NCI-H146 (cell line): ENCODE data around the gene VPS9D1.
A peak's percentile ranks its signal among the peaks of the same experiment; 100 is the strongest.

Experiments
- DNase-seq: peaks from one replicate; lab custom pipeline; 2025; lab: John Stamatoyannopoulos, UW

VPS9D1 gene, protein sequence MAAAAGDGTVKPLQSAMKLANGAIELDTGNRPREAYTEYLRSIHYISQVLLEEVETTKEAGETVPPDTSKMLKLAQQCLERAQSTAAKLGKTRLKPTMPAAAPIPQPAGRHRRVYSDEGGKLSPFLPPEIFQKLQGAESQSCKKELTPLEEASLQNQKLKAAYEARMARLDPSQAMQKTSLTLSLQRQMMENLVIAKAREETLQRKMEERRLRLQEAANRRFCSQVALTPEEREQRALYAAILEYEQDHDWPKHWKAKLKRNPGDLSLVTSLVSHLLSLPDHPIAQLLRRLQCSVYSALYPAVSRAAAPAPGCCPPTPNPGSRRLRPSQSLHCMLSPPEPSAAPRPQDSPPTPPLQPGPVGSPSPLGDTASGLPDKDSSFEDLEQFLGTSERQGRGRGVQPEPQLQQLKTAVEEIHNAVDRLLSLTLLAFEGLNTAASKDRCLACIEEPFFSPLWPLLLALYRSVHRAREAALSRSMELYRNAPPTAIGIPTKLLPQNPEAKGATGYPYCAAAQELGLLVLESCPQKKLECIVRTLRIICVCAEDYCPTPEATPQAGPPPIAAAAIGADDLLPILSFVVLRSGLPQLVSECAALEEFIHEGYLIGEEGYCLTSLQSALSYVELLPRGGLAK

GRCh38 chr16:89720813-89721545 lies at the start of gene VPS9D1, which contains the start of gene ZNF276:
Gene VPS9D1, minus strand, starts transcription at chr16:89720898. Its CDS starts 37 bp downstream, at chr16:89720861.
Gene ZNF276, plus strand, starts transcription at chr16:89721537. Its CDS starts 104 bp downstream, at chr16:89721641.
- DNase-seq = peak; percentile 78

- no peak for DNase-seq
These were observed 49.7 kb upstream of the VPS9D1 start for GRCh38 chr16:89770367-89770766.

GRCh38 chr16:89765292-89765830 lies 44.7 kb upstream of the VPS9D1 start:
- no peak for DNase-seq

DNA sequence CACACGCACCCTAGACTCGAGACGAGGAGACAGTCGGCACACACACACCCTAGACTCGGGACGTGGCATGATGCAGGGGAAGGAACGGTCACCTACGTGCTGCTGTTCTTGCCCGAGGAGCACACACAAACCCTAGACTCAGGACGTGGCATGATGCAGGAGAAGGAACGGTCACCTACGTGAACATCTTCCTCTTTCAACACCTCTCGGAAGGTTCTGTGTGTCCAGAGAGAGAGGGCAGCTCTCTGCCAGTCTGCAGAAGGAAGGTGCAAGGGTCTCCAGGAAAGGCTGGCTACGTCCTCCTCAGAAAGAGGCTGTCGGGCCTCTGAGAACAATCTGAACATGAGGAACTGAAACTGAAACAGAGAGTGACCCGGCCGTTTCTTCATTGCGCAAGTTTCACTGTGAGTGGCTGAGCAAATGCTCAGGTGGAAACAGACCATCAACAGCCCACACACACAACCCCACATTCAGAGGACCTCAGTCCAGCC lies 44.1 kb upstream of the VPS9D1 start:
- no peak for DNase-seq

DNA sequence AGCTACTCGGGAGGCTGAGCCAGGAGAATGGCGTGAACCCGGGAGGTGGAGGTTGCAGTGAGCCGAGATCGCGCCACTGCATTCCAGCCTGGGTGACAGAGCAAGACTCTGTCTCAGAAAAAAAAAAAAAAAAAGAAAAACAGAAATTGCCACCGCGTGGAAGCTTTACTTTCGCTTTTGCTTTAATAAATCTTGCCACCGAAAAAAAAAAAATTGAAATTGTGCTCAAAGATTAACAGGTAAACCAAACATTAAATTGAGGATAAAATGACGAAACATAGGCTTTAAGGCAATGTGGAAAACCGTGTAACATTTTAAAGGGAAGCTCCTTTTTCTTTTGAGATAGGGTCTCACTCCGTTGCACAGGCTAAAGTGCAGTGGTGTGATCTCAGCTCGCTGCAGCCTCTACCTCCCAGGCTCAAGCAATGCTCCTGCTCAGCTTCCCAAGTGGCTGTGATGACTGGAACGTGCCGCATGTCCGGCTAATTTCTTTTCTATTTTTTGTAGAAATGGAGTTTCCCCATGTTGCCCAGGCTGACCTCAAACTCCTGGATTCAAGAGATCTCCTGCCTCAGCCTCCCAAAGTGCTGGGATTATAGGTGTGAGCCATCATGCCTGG lies 40.7 kb upstream of the VPS9D1 start:
- no peak for DNase-seq

DNA sequence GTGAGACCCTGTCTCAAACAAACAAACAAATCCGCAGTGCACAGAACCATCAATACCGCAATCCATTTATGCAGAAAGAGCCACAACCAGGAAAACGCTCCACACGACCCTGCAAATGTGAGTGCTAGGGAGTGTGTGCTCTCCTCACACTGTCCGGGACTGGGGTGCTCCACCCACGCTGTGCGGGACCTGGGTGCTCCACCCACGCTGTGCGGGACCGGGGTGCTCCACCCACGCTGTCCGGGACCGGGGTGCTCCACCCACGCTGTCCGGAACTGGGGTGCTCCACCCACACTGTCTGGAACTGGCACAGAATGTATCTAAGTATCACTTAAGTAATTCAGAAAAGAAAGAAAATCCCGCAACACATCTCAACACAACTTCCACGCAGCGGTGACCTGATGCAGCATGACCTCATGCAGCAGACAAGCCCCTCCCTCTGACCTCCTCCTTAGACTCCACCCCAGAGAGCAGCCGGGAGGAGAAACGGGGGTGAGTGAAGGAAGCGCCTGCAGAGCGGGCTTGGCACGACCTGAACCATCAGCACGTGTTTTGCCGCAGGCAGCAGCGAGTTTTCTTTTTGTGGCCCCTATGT lies 39.1 kb upstream of the VPS9D1 start:
- no peak for DNase-seq

DNA sequence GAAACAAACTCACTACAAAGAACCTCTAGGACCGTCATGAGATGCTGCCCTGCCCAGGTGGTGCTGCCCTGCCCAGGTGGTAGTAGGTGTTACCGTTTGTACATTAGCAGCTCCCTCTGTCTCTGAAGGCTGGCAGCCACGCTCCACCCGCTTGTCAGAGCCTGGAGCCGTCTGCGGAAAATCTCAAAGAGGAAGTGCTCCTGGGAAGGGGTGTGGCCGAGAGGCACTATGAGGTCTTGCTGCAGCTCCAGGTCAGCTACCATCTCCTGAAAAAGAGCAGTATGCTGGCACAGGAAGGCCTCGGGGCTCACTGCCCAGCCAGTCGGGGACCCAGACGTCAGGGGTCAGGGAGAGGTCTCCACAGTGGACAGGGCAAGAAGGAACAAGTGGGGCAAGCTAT lies 28.9 kb upstream of the VPS9D1 start:
- no peak for DNase-seq

GRCh38 chr16:89748921-89749320 lies 28.2 kb upstream of the VPS9D1 start:
- DNase-seq = no peak

DNA sequence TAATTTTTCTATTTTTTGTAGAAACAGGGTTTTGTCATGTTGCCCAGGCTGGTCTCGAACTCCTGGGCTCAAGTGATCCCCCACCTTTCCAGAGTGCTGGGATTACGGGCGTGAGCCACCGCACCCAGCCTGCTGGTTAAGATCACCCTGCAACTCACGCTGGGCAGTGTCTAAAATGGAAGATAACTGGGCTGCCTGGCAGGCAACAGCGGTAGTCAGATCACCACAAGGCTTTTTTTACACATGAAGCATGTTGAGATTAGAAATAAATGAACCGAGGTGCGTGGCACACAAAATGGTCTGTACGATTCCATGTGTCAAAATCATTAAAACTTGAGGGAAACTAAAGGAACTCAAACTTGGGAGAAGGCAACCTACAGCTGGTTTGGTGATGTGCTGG lies 27.4 kb upstream of the VPS9D1 start:
- no peak for DNase-seq

- DNase-seq = no peak
These were observed 25.3 kb upstream of the VPS9D1 start for GRCh38 chr16:89746043-89746442.

- DNase-seq = no peak
These were observed 24.1 kb upstream of the VPS9D1 start for GRCh38 chr16:89744813-89745212.

DNA sequence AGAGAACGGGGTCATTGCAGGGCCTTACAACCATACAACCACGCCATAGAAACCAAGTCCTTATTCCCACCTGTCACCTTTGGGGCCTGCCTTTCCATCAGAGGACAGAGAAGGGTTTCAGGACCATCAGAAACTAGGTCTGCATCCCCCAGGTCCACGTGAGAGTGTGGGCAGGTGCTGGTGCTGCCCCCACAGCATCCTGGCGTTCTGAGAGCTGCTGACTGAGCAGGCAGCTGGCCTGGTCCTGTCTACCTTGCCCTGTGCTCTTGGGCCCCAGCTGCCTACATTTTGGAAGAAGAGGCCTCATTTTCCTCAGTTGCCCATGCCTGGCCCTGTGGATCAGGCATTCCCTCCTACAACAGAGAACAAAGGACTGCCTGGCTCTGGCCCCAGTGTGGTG lies 22.2 kb upstream of the VPS9D1 start:
- no peak for DNase-seq

DNA sequence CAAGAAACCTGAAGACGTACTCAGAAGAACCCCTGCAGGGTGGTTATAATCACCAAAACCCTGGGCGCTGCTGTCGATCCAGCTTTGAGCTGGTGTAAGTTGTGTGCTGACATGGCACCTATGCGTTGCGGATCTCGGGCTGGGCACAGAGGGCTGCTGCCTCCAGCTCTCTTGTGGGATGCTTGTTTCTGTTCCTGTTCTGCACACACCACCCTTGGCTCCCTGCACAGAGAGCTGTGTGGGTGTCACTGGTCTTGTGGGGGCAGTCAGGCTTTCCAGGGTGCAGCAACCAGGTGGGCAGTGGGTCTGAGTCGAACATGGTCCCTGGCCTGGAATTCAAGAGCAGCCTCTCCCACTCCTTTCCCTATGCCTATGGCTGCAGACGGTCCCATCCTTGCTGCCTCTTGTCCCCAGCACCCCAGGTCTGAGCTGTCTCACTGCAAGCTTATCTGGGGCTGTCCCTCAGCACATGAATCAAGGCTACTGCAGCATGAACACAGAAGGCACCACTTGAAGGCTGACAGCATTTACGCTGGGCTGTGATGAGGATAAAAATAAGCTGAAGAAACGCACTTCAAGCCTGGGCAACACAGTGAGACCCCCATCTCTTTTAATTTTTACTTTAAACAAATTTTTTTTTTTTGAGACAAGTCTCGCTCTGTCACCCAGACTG lies 20.8 kb upstream of the VPS9D1 start:
- DNase-seq = no peak

DNA sequence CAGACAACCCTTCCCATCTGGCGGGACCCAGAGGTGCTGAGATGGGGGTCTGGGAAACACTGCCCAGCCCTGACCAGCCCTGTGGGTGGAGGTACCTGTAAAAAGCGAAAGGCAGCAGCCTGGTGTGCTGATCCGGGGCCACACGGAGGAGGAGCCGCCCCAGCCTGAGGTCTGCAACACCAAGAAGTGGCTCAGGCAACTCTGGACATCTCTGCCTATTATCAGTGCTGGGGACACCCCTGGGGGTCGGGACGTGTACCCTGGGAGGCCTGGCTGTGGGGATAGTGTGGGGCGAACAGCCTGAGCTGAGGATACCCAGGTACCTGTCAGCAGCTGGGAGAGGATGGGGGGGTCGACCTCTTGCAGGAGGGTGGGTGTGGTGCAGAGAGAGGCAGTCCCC lies 18.7 kb upstream of the VPS9D1 start:
- no peak for DNase-seq

GRCh38 chr16:89738538-89739317 lies 18.0 kb upstream of the VPS9D1 start:
- DNase-seq = no peak

DNA sequence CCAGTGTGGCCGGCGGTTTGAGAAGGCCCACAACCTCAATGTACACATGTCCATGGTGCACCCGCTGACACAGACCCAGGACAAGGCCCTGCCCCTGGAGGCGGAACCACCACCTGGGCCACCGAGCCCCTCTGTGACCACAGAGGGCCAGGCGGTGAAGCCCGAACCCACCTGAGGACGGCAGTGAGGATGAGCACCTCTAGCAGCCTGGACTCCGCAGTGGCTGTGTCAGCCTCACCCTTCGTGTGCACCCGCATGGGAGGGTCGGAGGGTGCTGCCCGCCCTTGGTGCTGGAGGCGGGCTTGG lies 17.3 kb upstream of the VPS9D1 start:
- DNase-seq = no peak

GRCh38 chr16:89737341-89738071 lies 16.8 kb upstream of the VPS9D1 start:
- no peak for DNase-seq

DNA sequence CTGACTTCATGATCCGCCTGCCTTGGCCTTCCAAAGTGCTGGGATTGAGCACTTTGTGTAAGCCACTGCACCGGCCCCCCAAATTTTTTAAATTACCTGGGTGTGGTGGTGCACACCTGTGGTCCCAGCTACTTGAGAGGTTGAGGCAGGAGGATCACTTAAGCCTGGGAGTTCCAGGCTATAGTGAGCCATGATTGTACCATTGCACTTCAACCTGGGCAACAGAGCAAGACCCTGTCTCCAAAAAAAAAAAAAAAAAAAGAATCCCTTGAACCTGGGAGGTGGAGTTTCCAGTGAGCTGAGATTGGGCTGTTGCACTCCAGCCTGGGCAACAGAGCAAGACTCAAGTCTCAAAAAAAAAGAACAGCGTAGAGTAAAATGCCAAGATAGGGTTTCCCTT lies 15.9 kb upstream of the VPS9D1 start:
- DNase-seq = no peak

DNA sequence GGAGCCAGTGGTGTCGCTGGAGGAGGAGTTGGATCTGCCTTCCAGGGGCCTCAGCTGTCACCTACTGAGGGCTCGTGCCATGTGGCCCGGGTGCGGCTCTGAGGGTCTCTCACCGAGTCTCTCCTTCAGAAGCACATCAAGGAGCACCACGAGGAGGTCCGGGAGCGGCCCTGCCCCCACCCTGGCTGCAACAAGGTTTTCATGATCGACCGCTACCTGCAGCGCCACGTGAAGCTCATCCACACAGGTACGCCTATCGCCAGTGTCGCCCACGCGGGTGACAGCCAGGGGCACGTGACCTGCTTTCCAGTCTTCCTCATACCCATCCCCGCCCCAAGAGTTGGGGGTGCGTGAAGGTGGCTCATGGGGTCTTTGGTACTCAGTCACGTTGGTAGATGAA lies 13.1 kb upstream of the VPS9D1 start:
- no peak for DNase-seq

DNA sequence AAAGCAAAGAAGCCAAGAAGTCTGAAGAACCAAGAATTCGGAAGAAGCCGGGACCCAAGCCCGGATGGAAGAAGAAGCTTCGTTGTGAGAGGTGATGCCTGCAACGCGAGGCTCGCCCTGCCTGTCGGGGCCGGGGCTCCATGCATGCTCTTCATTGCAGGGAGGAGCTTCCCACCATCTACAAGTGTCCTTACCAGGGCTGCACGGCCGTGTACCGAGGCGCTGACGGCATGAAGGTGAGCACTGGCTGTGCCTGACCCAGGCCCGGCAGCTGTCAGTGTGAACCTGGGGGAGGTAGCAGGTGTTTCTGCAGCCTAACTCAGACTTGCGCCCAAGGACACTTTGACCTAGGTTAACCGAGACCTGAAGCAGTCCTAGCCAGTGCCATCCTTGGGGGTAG lies 12.6 kb upstream of the VPS9D1 start:
- DNase-seq = no peak
